Natural killer cell (primary cell): ENCODE measurements around the gene NPC2. TPM values are rescaled to one million over a fixed set of nuclear protein-coding genes. Genes with fewer than 3 reads are reported as not detected.

Source experiments
- ATAC-seq, 3 donors: fragments of 150-1000 bp in 2 of 3; fragments of 200-7000 bp in 1 of 3; cut with Tn5 transposase; 1 replicate in 1 of 3; 2 replicates in 2 of 3; pipeline ENCODE4 v1.10.0; 2021; ENCODE audit warnings: mild to moderate bottlenecking in 2 of 3, moderate library complexity in 2 of 3
- DNase-seq, 2 donors: peaks; one replicate each; pipeline versions ENCODE4 v3.0.0 to v3.0.0-alpha.2; 2013 to 2021; ENCODE audit warnings: mixed read lengths in 1 of 2
- H3K27ac ChIP-seq: one replicate; pipeline ENCODE4 v1.5.1; 2013; ENCODE audit warnings: mild to moderate bottlenecking, low read length
- H3K27me3 ChIP-seq: one replicate; pipeline ENCODE4 v1.6.1; 2013; ENCODE audit warnings: low read length; ENCODE audit not compliant: control insufficient read depth, insufficient read depth
- H3K36me3 ChIP-seq: one replicate; pipeline ENCODE4 v1.6.1; 2013; ENCODE audit warnings: low read length; ENCODE audit not compliant: control insufficient read depth, insufficient read depth
- H3K4me1 ChIP-seq: one replicate; pipeline ENCODE4 v1.6.1; 2013; ENCODE audit warnings: low read length; ENCODE audit not compliant: control insufficient read depth, insufficient read depth
- H3K4me3 ChIP-seq: one replicate; pipeline ENCODE4 v1.5.1; 2013; ENCODE audit warnings: low read length
- H3K9me3 ChIP-seq: one replicate; pipeline ENCODE4 v1.6.1; 2013; ENCODE audit warnings: low read length; ENCODE audit not compliant: control insufficient read depth, insufficient read depth
- H3K27ac Mint-ChIP-seq, 2 donors: one replicate each; pipeline ENCODE4 v1.8.0; 2022; ENCODE audit warnings: mild to moderate bottlenecking in 2 of 2, mixed read lengths in 2 of 2, moderate library complexity in 1 of 2
- H3K27me3 Mint-ChIP-seq, 2 donors: one replicate each; pipeline ENCODE4 v1.8.0; 2022; ENCODE audit warnings: low read depth in 2 of 2, mixed read lengths in 2 of 2
- H3K36me3 Mint-ChIP-seq: one replicate; pipeline ENCODE4 v1.8.0; 2022; ENCODE audit warnings: mixed read lengths
- H3K4me1 Mint-ChIP-seq, 2 donors: one replicate each; pipeline ENCODE4 v1.8.0; 2022; ENCODE audit warnings: mixed read lengths in 2 of 2
- H3K4me3 Mint-ChIP-seq: one replicate; pipeline ENCODE4 v1.8.0; 2022; ENCODE audit warnings: mild to moderate bottlenecking, moderate library complexity, mixed read lengths
- H3K9me3 Mint-ChIP-seq, 2 donors: one replicate each; pipeline ENCODE4 v1.8.0; 2022; ENCODE audit warnings: mixed read lengths in 2 of 2
- CTCF ChIP-seq: fragments of 200-600 bp; IDR thresholded peaks from one replicate; pipeline ENCODE4 v1.8.0; 2022; ENCODE audit warnings: antibody characterized with exemption
- WGBS: methylation state at CpG from one replicate; pipeline ENCODE4 v1.1.7; 2013; ENCODE audit warnings: missing lambda C conversion rate; ENCODE audit not compliant: insufficient coverage; 5-methylcytosine and 5-hydroxymethylcytosine counted together
- intact Hi-C: fragments of 100-400 bp; cut with micrococcal nuclease; formaldehyde crosslinking; loops from one replicate; pipeline ENCODE4 v1.14.2; 2022
- total RNA-seq, 4 donors: library from RNA; stranded (reverse); fragments of 120-200 nt in 1 of 4; gene quantifications; one replicate each; pipeline versions ENCODE4 v1.2.3 to v1.2.4, GENCODE V29; 2013 to 2022

Gene NPC2
- total RNA-seq, 3 donors from 2014 or later (not counting 1 experiment from before 2014, with no cell fraction given): 33.2 to 53.6 (median 33.5) TPM

- Histone ChIP-seq H3K4me3 (no peak overlapping the region), H3K36me3 (no peaks in the 10 kb centered on the region), H3K9me3 (no peaks in the 10 kb centered on the region), H3K4me1 (no peaks in the 10 kb centered on the region), H3K27ac (no peak overlapping the region), H3K27me3 (no peaks in the 10 kb centered on the region)
- WGBS: 91% methylated on average over 20 of the region's 20 CpGs
- no peaks in the 10 kb centered on the region for H3K27me3 Mint-ChIP-seq
- H3K27ac Mint-ChIP-seq: no peak overlapping the region
- intact Hi-C loops: no loop called here
- TF ChIP-seq CTCF: no peak
- no peak for DNase-seq
- no peaks in the 10 kb centered on the region for H3K36me3 Mint-ChIP-seq
- no peak for ATAC-seq
- H3K4me3 Mint-ChIP-seq: no peak overlapping the region
- no peaks in the 10 kb centered on the region for H3K9me3 Mint-ChIP-seq
- peaks cover 0 to 8% of the 10 kb centered on the region in 2 donors for H3K4me1 Mint-ChIP-seq
These were observed 12.0 kb upstream of the NPC2 start for GRCh38 chr14:74504874-74505720.

GRCh38 chr14:74504412-74504811, 11.3 kb upstream of the NPC2 start:
- no peak for TF ChIP-seq CTCF
- H3K27me3 Mint-ChIP-seq: no peaks in the 10 kb centered on the region
- no peaks in the 10 kb centered on the region for H3K4me1 ChIP-seq
- H3K9me3 Mint-ChIP-seq: no peaks in the 10 kb centered on the region
- H3K4me3 ChIP-seq: no peak overlapping the region
- H3K27ac ChIP-seq: no peak overlapping the region
- no peak for DNase-seq
- no peaks in the 10 kb centered on the region for H3K27me3 ChIP-seq
- ATAC-seq: no peak
- no peaks in the 10 kb centered on the region for H3K36me3 ChIP-seq
- no peaks in the 10 kb centered on the region for H3K36me3 Mint-ChIP-seq
- no peak overlapping the region for H3K27ac Mint-ChIP-seq
- 90% methylated on average over 4 of the region's 4 CpGs for WGBS
- no peaks in the 10 kb centered on the region for H3K9me3 ChIP-seq
- intact Hi-C loops: no loop called here
- H3K4me1 Mint-ChIP-seq: peaks cover 0 to 8% of the 10 kb centered on the region in 2 donors
- H3K4me3 Mint-ChIP-seq: no peak overlapping the region

GRCh38 chr14:74503938-74504335, 10.8 kb upstream of the NPC2 start:
- no peak for TF ChIP-seq CTCF
- ATAC-seq (no peak), DNase-seq (no peak)
- Histone ChIP-seq H3K27me3 (no peaks in the 10 kb centered on the region), H3K4me3 (no peak overlapping the region), H3K27ac (no peak overlapping the region), H3K36me3 (no peaks in the 10 kb centered on the region), H3K4me1 (no peaks in the 10 kb centered on the region), H3K9me3 (no peaks in the 10 kb centered on the region)
- Mint-ChIP-seq H3K4me1 (peaks cover 0 to 8% of the 10 kb centered on the region in 2 donors), H3K9me3 (no peaks in the 10 kb centered on the region), H3K4me3 (no peak overlapping the region), H3K27ac (no peak overlapping the region), H3K36me3 (no peaks in the 10 kb centered on the region), H3K27me3 (no peaks in the 10 kb centered on the region)
- intact Hi-C loops: no loop called here
- WGBS: 95% methylated on average over 12 of the region's 12 CpGs
